NCI-H2171 treated with DMSO at 0.1 percent for 48 hours (cell line): Measurements from ENCODE around the gene FBXO21.
"Not testable (repeated sequence)": the region's sequence is repeated elsewhere in the genome, so short reads cannot be mapped to it uniquely, and the experiment has no call there.

Source experiments
- DNase-seq: peaks from one replicate; lab custom pipeline; 2025; lab: John Stamatoyannopoulos, UW

FBXO21 gene

GRCh38 chr12:117202033-117202432, 11.8 kb upstream of the FBXO21 start:
- no peak for DNase-seq

- not testable (repeated sequence) for DNase-seq
Observed at GRCh38 chr12:117199956-117200744, 9.9 kb upstream of the FBXO21 start.

GRCh38 chr12:117196334-117196733, 6.1 kb upstream of the FBXO21 start:
- not testable (repeated sequence) for DNase-seq

- peak; percentile 93 for DNase-seq
Observed at GRCh38 chr12:117195027-117195426, 4.8 kb upstream of the FBXO21 start.

- no peak for DNase-seq
Observed at GRCh38 chr12:117193903-117194302, 3.6 kb upstream of the FBXO21 start.

GRCh38 chr12:117192581-117192980, 2.3 kb upstream of the FBXO21 start:
- not testable (repeated sequence) for DNase-seq

- DNase-seq: no peak
Observed at GRCh38 chr12:117192057-117192456, 1.8 kb upstream of the FBXO21 start.

- DNase-seq: peak; percentile 40
Observed at GRCh38 chr12:117189725-117190209, 503 bp downstream of the FBXO21 start.

- DNase-seq: no peak
Observed at GRCh38 chr12:117188961-117189724, 1.1 kb downstream of the FBXO21 start.

- no peak for DNase-seq
Observed at GRCh38 chr12:117188121-117188665, 2.1 kb downstream of the FBXO21 start.

- DNase-seq: no peak
Observed at GRCh38 chr12:117187421-117187820, 2.8 kb downstream of the FBXO21 start.

GRCh38 chr12:117182866-117183265, 7.4 kb downstream of the FBXO21 start:
- no peak for DNase-seq

GRCh38 chr12:117181468-117181843, 8.8 kb downstream of the FBXO21 start:
- not testable (repeated sequence) for DNase-seq

GRCh38 chr12:117180758-117181467, 9.4 kb downstream of the FBXO21 start:
- DNase-seq: no peak

- DNase-seq: no peak
Observed at GRCh38 chr12:117178745-117179144, 11.5 kb downstream of the FBXO21 start.

- no peak for DNase-seq
Observed at GRCh38 chr12:117178301-117178700, 12.0 kb downstream of the FBXO21 start.

GRCh38 chr12:117172168-117172567, 18.1 kb downstream of the FBXO21 start:
- DNase-seq: no peak

- no peak for DNase-seq
Observed at GRCh38 chr12:117171499-117172162, 18.6 kb downstream of the FBXO21 start.

GRCh38 chr12:117169548-117169947, 20.7 kb downstream of the FBXO21 start:
- no peak for DNase-seq

- no peak for DNase-seq
Observed at GRCh38 chr12:117168976-117169375, 21.3 kb downstream of the FBXO21 start.

- DNase-seq: no peak
Observed at GRCh38 chr12:117167769-117168168, 22.5 kb downstream of the FBXO21 start.

- DNase-seq: no peak
Observed at GRCh38 chr12:117166107-117166506, 24.2 kb downstream of the FBXO21 start.
